SIG-M5 (cell line): ENCODE measurements around the gene APOA5.
"Not testable (repeated sequence)": the region's sequence is repeated elsewhere in the genome, so short reads cannot be mapped to it uniquely, and the experiment has no call there.

Experiments
- DNase-seq: peaks from one replicate; lab custom pipeline; 2025; lab: John Stamatoyannopoulos, UW

The APOA5 gene, protein sequence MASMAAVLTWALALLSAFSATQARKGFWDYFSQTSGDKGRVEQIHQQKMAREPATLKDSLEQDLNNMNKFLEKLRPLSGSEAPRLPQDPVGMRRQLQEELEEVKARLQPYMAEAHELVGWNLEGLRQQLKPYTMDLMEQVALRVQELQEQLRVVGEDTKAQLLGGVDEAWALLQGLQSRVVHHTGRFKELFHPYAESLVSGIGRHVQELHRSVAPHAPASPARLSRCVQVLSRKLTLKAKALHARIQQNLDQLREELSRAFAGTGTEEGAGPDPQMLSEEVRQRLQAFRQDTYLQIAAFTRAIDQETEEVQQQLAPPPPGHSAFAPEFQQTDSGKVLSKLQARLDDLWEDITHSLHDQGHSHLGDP

DNA sequence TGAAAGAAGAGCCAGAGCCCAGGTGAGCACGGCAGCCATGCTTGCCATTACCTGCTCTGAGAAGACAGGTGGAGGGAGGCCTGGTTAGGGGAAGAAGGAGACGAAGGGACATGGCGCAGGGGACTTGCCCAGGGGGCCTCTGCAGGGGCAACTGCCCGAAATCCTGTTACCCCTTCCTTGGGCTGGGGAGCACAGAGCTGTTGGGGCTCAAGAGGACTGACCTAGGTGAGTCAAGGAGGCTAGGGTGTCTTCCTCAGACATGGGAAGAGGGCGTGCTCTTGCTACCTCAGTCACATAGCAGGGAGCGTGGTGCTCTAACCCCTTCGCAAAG lies at the start of gene APOA5:
Gene APOA5, minus strand, starts transcription at position 67 of the 331 bp plus-strand sequence. Its CDS starts 19 bp downstream, at position 48.
- no peak for DNase-seq

- no peak for DNase-seq
Measured at GRCh38 chr11:116840746-116841296, 49.1 kb upstream of the APOA5 start.

- no peak for DNase-seq
Measured at GRCh38 chr11:116840224-116840745, 48.6 kb upstream of the APOA5 start.

GRCh38 chr11:116838321-116839084 lies 46.8 kb upstream of the APOA5 start:
- no peak for DNase-seq

DNA sequence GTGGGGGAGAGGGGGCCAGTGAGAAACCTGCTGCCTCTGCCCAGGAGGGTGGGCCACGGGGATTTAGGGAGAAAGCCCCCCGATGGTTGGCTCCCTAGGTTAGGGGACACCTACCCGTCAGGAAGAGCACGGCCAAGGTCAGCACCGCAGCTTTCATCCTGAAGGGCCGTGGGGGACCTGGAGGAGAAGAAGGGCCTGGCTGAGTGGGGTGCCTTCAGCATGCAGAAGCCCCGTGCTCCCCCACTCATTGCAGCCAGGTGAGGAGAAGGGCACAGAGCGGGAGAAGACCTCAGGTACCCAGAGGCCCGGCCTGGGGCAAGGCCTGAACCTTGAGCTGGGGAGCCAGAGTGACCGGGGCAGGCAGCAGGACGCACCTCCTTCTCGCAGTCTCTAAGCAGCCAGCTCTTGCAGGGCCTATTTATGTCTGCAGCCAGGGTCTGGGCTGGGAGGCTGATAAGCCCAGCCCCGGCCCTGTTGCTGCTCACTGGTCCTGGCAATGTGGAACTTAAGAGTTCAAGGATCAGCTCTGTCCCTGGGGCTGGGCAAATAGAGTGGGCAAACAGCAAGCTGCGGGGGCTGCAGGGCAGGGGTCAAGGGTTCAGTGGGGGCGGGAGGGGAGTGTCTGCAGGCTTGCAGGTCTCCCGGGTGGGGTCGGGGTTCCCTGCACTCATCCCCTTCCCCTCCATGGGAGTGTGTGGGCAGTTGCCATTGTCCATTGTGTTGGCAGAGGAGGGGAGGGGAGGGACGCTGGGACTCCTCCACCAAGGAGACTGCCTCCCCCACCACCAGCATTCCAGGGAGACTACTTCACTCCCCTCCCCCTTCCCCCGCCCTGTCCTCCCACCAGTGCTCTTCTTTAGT lies 45.8 kb upstream of the APOA5 start, which contains the start of gene APOA1:
Gene APOA1, minus strand, starts transcription at position 392 of the 861 bp plus-strand sequence. Its CDS starts 235 bp downstream, at position 157.
- DNase-seq = no peak

DNA sequence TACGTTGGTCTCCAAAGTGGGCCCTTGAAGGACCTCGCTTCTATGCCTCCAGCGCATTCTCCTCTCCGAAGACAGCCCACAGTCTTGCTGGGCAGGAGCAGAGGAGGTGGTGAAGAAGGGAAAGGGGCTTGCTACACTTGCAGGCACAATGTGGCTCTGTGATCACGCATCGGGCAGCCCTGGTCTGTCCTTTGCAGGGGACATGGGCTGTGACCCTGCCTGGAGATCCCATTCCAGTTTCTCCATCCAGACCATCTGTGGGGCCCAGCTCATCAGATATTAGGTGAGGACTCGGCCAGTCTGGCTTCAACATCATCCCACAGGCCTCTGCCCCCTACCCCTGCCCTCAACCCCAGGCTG lies 44.9 kb upstream of the APOA5 start:
- DNase-seq = no peak

DNA sequence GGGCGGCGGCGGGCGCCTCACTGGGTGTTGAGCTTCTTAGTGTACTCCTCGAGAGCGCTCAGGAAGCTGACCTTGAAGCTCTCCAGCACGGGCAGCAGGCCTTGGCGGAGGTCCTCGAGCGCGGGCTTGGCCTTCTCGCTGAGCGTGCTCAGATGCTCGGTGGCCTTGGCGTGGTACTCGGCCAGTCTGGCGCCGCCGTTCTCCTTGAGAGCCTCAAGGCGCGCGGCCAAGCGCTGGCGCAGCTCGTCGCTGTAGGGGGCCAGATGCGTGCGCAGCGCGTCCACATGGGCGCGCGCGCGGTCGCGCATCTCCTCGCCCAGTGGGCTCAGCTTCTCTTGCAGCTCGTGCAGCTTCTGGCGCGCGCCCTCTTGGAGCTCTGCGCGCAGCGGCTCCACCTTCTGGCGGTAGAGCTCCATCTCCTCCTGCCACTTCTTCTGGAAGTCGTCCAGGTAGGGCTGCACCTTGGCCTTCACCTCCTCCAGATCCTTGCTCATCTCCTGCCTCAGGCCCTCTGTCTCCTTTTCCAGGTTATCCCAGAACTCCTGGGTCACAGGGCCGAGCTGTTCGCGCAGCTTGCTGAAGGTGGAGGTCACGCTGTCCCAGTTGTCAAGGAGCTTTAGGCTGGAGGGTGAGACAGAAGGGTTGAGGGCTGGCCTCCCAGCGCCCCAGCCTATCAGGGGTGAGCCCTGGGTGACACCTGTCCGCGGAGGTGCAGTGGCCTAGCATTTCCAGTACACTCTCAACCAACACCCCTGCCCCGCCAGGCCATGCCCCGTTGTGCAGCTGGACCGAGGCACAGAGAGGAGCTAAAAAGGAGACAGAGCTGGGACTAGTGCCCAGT lies 44.3 kb upstream of the APOA5 start:
- no peak for DNase-seq

GRCh38 chr11:116835042-116835772 lies 43.5 kb upstream of the APOA5 start:
- DNase-seq = no peak

DNA sequence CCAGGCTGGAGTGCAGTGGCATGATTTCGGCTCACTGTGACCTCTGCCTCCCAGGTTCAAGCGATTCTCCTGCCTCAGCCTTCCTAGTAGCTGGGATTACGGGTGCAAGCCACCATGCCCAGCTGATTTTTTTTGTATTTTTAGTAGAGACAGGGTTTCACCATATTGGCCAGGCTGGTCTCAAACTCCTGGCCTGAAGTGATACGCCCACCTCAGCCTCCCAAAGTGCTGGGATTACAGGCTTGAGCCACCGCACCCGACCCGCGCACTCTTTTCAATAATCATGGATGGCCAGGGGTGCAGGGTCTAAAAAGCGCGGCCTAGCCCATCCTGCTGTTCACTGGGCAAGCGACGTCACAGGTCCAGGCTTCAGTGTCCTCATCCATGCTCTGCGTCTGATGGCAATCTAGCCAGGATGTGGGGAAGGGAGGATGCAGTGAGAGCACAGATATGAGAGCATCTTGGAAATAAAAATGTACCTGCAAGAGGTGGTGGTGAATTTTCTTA lies 42.9 kb upstream of the APOA5 start:
- not testable (repeated sequence) for DNase-seq

GRCh38 chr11:116833816-116834534 lies 42.3 kb upstream of the APOA5 start:
- DNase-seq = no peak

GRCh38 chr11:116833491-116833815 lies 41.8 kb upstream of the APOA5 start:
- DNase-seq = no peak

- DNase-seq = no peak
Measured at GRCh38 chr11:116832350-116833290, 40.9 kb upstream of the APOA5 start.

GRCh38 chr11:116831790-116832349 lies 40.2 kb upstream of the APOA5 start:
- no peak for DNase-seq

- DNase-seq = no peak
Measured at GRCh38 chr11:116830184-116830912, 38.7 kb upstream of the APOA5 start.

GRCh38 chr11:116829525-116830183 lies 38.0 kb upstream of the APOA5 start, which contains the start of gene APOC3:
TSS of gene APOC3 (plus strand) at chr11:116829907. CDS start at chr11:116830583, 676 bp downstream.
- no peak for DNase-seq
